Small intestine (tissue), 7 donors: Measurements from ENCODE around the gene TMEM238. TPM values are rescaled to one million over a fixed set of nuclear protein-coding genes. Genes with fewer than 3 reads are reported as not detected.

Source experiments
- DNase-seq, 2 donors: peaks; one replicate each; pipeline versions ENCODE4 v3.0.0 to v3.0.0-alpha.2; 2013
- FAIRE-seq: peaks from 2 replicates; lab custom pipeline; 2012; peaks lifted over from hg19 to GRCh38; lab: Jason Lieb, UNC
- H3K27ac ChIP-seq, 3 donors: one replicate each; pipeline ENCODE4 v1.5.1; 2013; ENCODE audit warnings: low read length in 2 of 3, mild to moderate bottlenecking in 2 of 3, control low read depth in 1 of 3, inconsistent platforms in 1 of 3, low read depth in 1 of 3, moderate library complexity in 1 of 3
- H3K27me3 ChIP-seq, 3 donors: one replicate each; pipeline ENCODE4 v1.6.1; 2013; ENCODE audit warnings: low read length in 3 of 3, inconsistent platforms in 1 of 3; ENCODE audit not compliant: control insufficient read depth in 3 of 3, insufficient read depth in 3 of 3
- H3K36me3 ChIP-seq, 3 donors: one replicate each; pipeline ENCODE4 v1.6.1; 2013; ENCODE audit warnings: low read length in 3 of 3, inconsistent platforms in 1 of 3, low read depth in 1 of 3, mild to moderate bottlenecking in 1 of 3, moderate library complexity in 1 of 3; ENCODE audit not compliant: control insufficient read depth in 3 of 3, insufficient read depth in 2 of 3
- H3K4me1 ChIP-seq, 3 donors: one replicate each; pipeline ENCODE4 v1.6.1; 2013; ENCODE audit warnings: low read length in 2 of 3, inconsistent platforms in 1 of 3, low read depth in 1 of 3, mild to moderate bottlenecking in 1 of 3, moderate library complexity in 1 of 3; ENCODE audit not compliant: control insufficient read depth in 3 of 3, insufficient read depth in 2 of 3
- H3K4me3 ChIP-seq, 3 donors: one replicate each; pipeline ENCODE4 v1.5.1; 2013; ENCODE audit warnings: low read length in 3 of 3, control low read depth in 1 of 3, inconsistent platforms in 1 of 3, low read depth in 1 of 3, mild to moderate bottlenecking in 1 of 3, moderate library complexity in 1 of 3
- H3K9me3 ChIP-seq, 2 donors: one replicate each; pipeline ENCODE4 v1.6.1; 2013; ENCODE audit warnings: low read depth in 1 of 2, low read length in 1 of 2; ENCODE audit not compliant: control insufficient read depth in 2 of 2, insufficient read depth in 1 of 2
- WGBS, 3 donors: extraction: QIAGEN DNeasy Blood & Tissue Kit; methylation state at CpG; one replicate each; pipeline ENCODE4 v1.1.7; 2013; 5-methylcytosine and 5-hydroxymethylcytosine counted together
- polyA plus RNA-seq, 4 donors: library from polyadenylated mRNA; stranded (reverse) in 3 of 4; unstranded in 1 of 4; fragments of 200-250 nt in 3 of 4; fragments of 120-200 nt in 1 of 4; gene quantifications; one replicate each; pipeline versions ENCODE4 v1.2.1 to v1.2.3, GENCODE V29; 2013
- donor health status: healthy with polysubstance abuse.
- donor health status: control.
- donor health status: control.
- donor health status: Bipolar disorder and iron deficiency.
- donor health status: healthy.

TMEM238 gene
- polyA plus RNA-seq, 4 donors, result 1.6 to 9.4 (median 2.2) TPM; not detected in 1

DNA sequence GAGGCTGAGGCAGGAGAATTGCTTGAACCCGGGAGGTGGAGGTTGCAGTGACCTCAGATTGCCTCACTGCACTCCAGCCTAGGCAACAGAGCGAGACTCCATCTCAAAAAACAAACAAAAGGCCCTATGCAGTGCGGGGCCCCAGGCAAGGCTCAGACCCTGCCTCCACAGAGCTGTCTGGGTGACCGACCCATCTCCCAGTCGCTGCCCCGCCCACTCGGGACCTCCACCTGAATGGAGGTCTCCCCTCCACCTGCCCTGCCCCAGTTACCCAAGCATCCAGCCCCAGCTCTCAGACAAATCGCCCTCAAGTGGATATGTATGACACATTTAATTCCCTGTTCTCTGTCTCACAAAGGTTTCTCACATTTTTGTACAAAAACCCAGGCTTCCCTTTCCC is 18.8 kb downstream of the TMEM238 start:
- DNase-seq, result no peak
- H3K9me3 ChIP-seq, result no peaks in the 10 kb centered on the region
- H3K4me1 ChIP-seq, result peaks cover 0 to 2% (median 0%) of the 10 kb centered on the region in 3 donors
- no peak overlapping the region for H3K27ac ChIP-seq
- H3K4me3 ChIP-seq, result no peak overlapping the region
- H3K27me3 ChIP-seq, result peaks cover 3 to 51% (median 10%) of the 10 kb centered on the region in 3 donors
- WGBS, 3 donors, result 71 to 84% (median 81%) methylated on average over 8 of the region's 8 CpGs
- FAIRE-seq, result no peak
- H3K36me3 ChIP-seq, result no peaks in the 10 kb centered on the region

DNA sequence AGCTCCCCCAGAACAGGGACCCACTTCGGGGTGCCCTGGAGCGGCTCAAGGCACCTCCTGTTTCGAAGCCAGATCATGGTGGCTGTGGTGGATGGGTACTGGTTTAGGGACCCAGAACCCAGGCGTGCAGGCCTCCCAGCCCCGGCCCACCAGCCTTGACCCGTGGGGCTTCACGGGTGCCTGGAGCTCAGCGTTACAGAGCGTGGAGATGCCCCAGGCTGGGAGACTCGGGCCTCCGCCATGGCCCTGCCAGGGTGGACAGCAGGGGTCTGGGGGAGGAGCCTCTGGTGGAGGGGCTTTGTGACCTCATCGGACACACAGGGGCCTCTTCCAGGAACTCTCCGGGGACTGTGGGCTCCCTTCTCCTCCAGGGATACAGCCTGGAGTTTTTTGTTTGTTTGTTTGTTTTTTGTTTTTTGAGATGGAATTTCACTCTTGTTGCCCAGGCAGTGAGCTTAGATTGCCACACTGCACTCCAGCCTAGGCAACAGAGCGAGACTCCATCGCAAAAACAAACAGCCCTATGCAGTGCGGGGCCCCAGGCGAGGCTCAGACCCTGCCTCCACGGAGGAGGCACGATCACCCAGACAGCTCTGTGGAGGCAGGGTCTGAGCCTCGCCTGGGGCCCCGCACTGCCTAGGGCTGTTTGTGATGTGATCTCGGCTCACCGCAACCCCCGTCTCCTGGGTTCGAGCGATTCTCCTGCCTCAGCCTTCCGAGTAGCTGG is 20.9 kb downstream of the TMEM238 start, which contains the start of gene GARIN5B:
GARIN5B (minus strand) TSS at position 271 of the 727 bp plus-strand sequence; CDS start at position 77, 194 bp downstream.
- no peak for FAIRE-seq
- Histone ChIP-seq H3K36me3 (no peaks in the 10 kb centered on the region), H3K4me1 (no peaks in the 10 kb centered on the region), H3K27ac (no peak within 1 kb of the TSS), H3K27me3 (peaks cover 3 to 32% (median 3%) of the 10 kb centered on the region in 3 donors), H3K4me3 (no peak within 1 kb of the TSS), H3K9me3 (no peaks in the 10 kb centered on the region)
- no peak for DNase-seq
- 79 to 83% (median 81%) methylated on average over 26 to 27 of the region's 27 CpGs for WGBS, 3 donors

DNA sequence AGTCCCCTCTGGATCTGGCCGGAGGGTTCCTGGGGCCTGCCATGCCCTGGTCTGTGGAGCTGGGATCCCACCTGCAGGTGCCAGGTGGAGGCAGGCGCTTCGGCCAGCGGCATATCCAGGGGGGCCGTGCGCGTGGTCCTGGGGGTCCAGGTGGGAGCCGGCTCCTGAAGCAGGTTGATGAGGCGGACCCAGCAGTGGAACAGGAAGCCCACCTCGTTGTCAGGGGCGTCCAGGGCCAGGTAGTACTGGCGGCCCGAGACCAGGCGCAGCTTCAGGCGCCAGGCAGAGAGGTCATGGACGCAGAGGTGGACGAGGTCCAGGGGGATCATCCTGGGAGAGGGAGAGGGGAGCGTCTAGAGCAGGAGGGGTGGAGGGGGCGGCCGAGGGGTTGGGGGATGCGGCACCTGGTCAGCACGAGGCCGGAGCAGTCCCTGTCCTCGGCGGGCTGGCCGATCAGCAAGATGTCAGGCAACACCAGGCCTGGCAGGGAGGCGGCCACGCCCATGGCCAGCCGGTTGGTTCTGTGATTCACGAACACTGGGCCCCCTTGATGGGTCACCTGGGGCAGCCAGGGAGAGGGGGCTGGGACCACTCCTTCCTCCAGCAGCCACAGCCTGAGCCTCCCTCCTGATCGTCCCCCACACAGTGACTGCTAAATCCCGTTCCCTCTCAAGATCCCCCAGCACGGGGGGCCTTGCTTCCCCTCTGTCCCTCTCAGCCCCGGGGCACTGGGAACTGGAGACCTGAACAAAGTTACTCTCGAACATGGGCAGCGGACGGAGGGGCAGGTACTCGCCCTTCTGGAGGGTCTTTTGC is 21.7 kb downstream of the TMEM238 start:
- Histone ChIP-seq H3K36me3 (no peaks in the 10 kb centered on the region), H3K4me1 (no peaks in the 10 kb centered on the region), H3K27ac (no peak overlapping the region), H3K27me3 (peaks cover 0 to 27% (median 2%) of the 10 kb centered on the region in 3 donors), H3K9me3 (no peaks in the 10 kb centered on the region), H3K4me3 (no peak overlapping the region)
- WGBS, 3 donors, result 72 to 74% (median 74%) methylated on average over 32 to 38 of the region's 38 CpGs
- no peak for FAIRE-seq
- DNase-seq, result no peak

DNA sequence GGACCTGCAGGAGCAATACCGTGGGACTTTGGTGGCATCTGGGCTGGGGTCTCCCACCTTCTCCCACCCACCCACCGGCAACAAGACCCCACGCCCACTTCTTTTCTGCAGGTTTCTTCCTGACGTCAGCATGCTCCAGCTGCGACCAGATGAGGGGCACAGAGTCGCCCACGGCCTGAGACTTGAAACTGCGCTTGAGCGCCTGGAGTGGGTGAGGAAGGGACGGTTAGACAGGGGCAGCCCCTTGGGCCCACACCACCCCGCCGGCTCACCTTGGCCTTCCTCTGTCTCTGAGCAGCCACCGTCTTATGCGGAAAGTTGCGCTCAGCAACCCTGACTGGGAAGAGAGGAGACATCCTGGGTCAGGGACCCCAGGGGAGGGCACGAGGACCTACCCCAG is 23.2 kb downstream of the TMEM238 start:
- no peaks in the 10 kb centered on the region for H3K36me3 ChIP-seq
- H3K4me3 ChIP-seq, result no peak overlapping the region
- DNase-seq (no peak), FAIRE-seq (no peak)
- H3K27ac ChIP-seq, result no peak overlapping the region
- 88 to 90% (median 89%) methylated on average over 16 of the region's 16 CpGs for WGBS, 3 donors
- no peaks in the 10 kb centered on the region for H3K4me1 ChIP-seq
- peaks cover 1 to 37% (median 3%) of the 10 kb centered on the region in 3 donors for H3K27me3 ChIP-seq
- no peaks in the 10 kb centered on the region for H3K9me3 ChIP-seq

DNA sequence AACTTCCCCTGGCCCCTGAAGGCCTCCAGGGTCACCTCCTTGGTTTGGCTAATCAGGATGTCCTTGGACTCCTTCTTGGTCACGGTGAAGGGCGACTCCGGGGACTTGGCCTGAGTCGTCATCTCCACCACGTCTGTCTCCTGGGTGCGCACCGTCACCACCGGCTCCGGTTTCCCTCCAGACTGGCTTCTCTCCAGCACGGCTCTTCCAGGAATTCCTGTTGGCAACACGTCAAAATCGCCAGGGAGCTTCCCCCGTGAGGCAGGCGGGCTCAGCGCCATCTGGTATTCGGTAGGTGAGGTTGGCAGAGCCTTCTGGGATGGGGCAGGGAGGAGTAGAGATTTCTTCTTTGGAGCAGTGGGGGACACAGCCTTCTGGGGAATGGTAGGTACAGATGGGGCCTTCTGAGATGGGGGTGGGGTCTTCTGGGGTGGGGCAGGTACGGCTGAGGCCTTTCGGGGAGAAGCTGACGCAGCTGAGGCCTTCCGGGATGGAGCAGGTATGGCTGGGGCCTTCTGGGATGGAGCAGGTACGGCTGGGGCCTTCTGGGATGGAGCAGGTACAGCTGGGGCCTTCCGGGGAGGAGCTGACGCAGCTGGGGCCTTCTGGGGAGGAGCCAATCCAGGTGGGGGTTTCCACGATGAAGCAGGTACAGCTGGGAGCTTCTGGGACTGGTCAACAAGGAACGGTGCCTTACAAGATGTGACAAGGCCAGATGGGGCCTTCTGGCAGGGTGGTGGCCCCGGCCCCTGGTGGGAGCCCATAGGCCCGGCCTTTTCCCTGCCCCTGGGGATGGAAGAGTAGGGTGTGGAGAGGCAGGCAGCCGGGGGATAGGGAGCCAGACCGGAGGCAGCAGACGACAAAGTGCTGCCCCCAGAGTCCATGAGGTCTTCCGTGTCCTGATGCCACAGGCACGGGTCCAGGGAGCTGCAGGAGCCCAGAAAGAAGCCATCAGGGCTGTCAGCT is 24.9 kb downstream of the TMEM238 start:
- H3K4me3 ChIP-seq, result no peak overlapping the region
- no peaks in the 10 kb centered on the region for H3K36me3 ChIP-seq
- H3K9me3 ChIP-seq, result no peaks in the 10 kb centered on the region
- 56 to 72% (median 70%) methylated on average over 31 to 32 of the region's 32 CpGs for WGBS, 3 donors
- no peak for FAIRE-seq
- peaks cover 3 to 44% (median 6%) of the 10 kb centered on the region in 3 donors for H3K27me3 ChIP-seq
- no peak overlapping the region for H3K27ac ChIP-seq
- DNase-seq, result no peak
- H3K4me1 ChIP-seq, result peaks cover 0 to 4% (median 0%) of the 10 kb centered on the region in 3 donors

DNA sequence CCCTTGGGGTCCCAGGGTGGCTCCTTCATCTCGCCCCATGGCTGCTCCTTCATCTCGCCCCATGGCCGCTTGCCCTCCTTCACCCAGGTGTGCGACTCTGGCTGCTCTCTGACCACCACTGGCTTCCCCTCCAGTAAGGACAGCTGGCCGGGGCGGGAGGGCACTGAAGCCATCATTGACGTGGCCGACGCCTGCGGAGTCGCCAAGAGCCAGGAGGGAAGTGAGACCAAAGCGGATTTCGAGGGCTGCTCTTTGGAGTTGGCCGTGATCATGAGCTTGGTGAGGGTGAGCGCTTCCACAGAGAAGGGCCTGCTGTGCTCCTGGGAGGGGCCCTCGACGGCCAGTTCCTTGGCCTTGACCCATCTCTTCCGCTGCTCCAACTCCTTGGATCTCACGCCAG is 25.6 kb downstream of the TMEM238 start:
- no peak overlapping the region for H3K4me3 ChIP-seq

DNA sequence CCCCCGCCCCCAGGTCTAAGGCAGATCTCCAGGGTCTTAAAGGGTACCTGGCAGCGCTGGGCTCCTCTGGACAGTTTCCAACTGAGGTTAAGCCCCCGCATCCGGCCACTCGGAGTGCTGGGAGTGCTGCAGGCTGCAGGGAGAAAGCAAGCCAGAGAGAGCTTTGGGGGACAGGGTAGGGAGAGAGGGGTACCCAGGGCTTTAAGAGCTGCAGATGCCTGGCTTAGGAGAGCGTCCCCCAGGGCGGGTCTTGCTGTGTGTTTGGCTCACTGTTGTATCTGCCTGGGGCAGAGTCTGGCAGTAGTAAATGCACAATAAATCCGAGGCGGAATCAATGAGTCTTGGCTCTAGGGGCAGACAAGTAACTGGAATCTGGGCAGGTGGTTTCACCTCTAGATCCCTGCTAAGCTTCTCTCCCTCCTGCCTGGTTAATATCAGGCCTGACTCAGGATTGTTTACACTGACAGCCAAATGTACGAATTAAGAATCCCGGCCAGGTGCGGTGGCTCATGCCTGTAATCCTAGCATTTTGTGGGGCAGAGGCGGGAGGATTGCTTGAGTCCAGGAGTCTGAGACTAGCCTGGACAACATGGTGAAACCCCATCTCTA is 28.8 kb downstream of the TMEM238 start:
- WGBS, 3 donors, result 18 to 27% (median 19%) methylated on average over 11 to 13 of the region's 13 CpGs
- no peak overlapping the region for H3K4me3 ChIP-seq
- peaks cover 6 to 65% (median 33%) of the 10 kb centered on the region in 3 donors for H3K27me3 ChIP-seq
- H3K4me1 ChIP-seq, result peaks cover 0 to 20% (median 5%) of the 10 kb centered on the region in 3 donors
- DNase-seq (no peak), FAIRE-seq (no peak)
- H3K36me3 ChIP-seq, result no peaks in the 10 kb centered on the region
- no peaks in the 10 kb centered on the region for H3K9me3 ChIP-seq
- H3K27ac ChIP-seq, result no peak overlapping the region

More for the DNA sequence above, 25.6 kb downstream of the TMEM238 start:
- FAIRE-seq, result no peak
- peaks cover 3 to 44% (median 9%) of the 10 kb centered on the region in 3 donors for H3K27me3 ChIP-seq
- no peaks in the 10 kb centered on the region for H3K9me3 ChIP-seq
- 85 to 88% (median 86%) methylated on average over 16 to 19 of the region's 19 CpGs for WGBS, 3 donors
- no peaks in the 10 kb centered on the region for H3K36me3 ChIP-seq
- peaks cover 0 to 8% (median 3%) of the 10 kb centered on the region in 3 donors for H3K4me1 ChIP-seq
- H3K27ac ChIP-seq, result no peak overlapping the region
- no peak for DNase-seq
